Esophagus squamous epithelium (tissue), 4 donors: ENCODE measurements around the gene ASS1.

ENCODE experiments used
- POLR2A ChIP-seq, 4 donors: fragments of 450-650 bp; IDR thresholded peaks; one replicate each; pipeline ENCODE4 v1.6.1; 2017; ENCODE audit warnings: antibody characterized with exemption in 4 of 4, mild to moderate bottlenecking in 4 of 4, moderate library complexity in 3 of 4
- TF ChIP-seq, protein P1 (sequence below), 6 experiments: fragments of 450-650 bp in 4 of 6; fragments of 200-600 bp in 2 of 6; sonication (generic) in 2 of 6; IDR thresholded peaks; one replicate each; pipeline ENCODE4 v1.5.1; 2016 to 2019; ENCODE audit warnings: antibody characterized with exemption in 6 of 6, mild to moderate bottlenecking in 4 of 6, moderate library complexity in 4 of 6

DNA sequence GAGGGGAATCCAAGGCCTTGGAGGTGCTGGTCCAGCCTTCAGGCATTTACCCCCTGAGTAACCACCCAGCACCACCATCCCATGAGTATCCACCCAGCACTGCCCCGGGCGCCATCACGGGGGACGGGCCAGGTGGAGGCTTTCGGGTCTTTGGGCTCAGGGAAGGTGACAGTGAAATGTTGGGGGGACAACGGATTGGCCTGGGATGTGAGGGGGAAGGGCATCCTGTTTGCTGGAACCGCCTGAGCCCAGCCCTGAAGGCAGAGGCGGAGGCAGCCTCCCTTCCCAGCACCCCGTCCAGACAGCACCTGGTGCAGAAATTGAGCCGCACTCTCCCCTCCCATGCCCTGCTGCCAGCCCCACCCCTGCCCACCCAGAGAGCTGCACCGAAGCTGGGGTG is 17.0 kb downstream of the ASS1 start:
- no peak for TF ChIP-seq POLR2A (IDR thresholded peaks at IDR 0.05)
- TF ChIP-seq, protein P1, sequence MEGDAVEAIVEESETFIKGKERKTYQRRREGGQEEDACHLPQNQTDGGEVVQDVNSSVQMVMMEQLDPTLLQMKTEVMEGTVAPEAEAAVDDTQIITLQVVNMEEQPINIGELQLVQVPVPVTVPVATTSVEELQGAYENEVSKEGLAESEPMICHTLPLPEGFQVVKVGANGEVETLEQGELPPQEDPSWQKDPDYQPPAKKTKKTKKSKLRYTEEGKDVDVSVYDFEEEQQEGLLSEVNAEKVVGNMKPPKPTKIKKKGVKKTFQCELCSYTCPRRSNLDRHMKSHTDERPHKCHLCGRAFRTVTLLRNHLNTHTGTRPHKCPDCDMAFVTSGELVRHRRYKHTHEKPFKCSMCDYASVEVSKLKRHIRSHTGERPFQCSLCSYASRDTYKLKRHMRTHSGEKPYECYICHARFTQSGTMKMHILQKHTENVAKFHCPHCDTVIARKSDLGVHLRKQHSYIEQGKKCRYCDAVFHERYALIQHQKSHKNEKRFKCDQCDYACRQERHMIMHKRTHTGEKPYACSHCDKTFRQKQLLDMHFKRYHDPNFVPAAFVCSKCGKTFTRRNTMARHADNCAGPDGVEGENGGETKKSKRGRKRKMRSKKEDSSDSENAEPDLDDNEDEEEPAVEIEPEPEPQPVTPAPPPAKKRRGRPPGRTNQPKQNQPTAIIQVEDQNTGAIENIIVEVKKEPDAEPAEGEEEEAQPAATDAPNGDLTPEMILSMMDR (IDR thresholded peaks at IDR 0.05): no peak
